Left lobe of liver (tissue), 2 donors: ENCODE data around the gene EXOSC10. TPM values are rescaled to one million over a fixed set of nuclear protein-coding genes. Genes with fewer than 3 reads are reported as not detected.
"Not testable (repeated sequence)": the region's sequence is repeated elsewhere in the genome, so short reads cannot be mapped to it uniquely, and the experiment has no call there.

Source experiments
- ATAC-seq: fragments of 200-7000 bp; cut with Tn5 transposase; one replicate; pipeline ENCODE4 v1.9.1; 2020; ENCODE audit warnings: mild to moderate bottlenecking, moderate library complexity
- DNase-seq: peaks from one replicate; pipeline ENCODE4 v3.0.0-alpha.2; 2020; ENCODE audit warnings: low spot score
- total RNA-seq: library from RNA; stranded (reverse); gene quantifications from one replicate; pipeline ENCODE4 v1.2.1, GENCODE V29; 2021
- donor health status: DM: no; HTN: no; CAD: no; lungs with moderate emphysema.
- donor health status: DM: no; HTN: yes; CAD: no.

The EXOSC10 gene
- total RNA-seq, 1 donor from 2014 or later = 17.2 TPM

DNA sequence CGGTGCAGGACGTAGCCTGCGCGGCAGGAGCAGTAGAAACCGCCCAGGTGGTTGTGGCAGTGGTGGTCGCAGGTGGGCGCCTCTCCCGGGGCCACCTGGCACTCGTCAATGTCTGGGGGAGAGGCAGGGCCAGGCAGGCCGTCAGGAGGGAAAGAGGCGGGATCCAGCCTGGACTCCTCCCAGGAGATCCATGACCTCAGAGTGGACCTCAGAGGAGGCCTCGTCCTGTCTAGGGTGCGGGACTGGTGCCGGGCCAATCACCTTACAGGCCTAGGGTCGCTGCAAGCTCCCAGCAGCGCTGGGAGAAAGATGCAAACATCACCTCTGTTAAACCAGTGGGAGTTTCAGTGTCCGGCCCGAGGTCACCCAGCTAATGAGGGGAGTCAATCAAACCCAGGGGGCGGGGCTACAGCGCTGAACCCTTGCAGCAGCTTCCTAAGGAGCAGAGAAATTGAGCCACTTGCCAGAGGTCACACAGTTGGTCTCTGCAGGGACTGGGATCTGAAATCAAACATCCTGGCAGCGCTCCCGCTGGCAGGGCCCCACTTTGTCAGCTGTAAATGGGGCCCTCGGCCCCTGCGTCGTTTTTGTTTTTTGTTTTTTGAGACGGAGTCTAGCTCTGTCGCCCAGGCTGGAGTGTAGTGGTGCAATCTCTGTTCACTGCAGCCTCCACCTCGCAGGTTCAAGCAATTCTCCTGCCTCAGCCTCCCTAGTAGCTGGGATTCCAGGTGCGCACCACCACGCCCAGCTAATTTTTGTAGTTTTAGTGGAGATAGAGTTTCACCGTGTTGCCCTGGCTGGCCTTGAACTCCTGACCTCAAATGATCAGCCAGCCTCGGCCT is 54.0 kb downstream of the EXOSC10 start:
- ATAC-seq = peak; percentile 34
- peak; percentile 74 for DNase-seq

DNA sequence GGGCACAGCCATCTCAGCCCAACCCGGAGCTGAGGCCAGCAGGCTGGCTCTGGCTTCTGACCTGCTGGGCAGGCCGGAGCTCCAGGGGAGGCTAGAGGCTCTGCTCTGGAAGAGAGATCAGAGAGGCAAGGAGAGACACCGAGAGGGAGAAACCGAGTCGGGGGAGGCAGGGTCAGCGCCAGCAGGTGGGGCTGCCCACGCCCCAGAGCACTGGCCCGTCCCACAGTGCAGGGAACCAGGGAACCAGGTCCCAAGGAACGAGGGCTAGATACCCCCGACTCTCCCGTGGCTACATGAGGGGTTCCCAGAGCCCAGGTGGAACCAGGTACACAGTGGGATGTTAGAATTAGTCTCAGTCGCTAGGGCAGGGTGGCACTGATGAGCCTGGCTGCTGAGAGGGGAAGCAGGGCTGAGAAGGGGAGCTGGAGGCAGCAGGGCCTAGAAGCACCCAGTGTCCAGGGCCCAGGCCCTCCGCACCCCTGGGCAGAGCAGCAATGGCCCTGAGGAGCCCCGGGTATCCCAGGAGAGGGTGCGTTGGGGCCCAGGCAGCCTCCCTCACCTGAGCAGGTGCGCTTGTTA is 54.7 kb downstream of the EXOSC10 start:
- DNase-seq (no peak), ATAC-seq (no peak)

DNA sequence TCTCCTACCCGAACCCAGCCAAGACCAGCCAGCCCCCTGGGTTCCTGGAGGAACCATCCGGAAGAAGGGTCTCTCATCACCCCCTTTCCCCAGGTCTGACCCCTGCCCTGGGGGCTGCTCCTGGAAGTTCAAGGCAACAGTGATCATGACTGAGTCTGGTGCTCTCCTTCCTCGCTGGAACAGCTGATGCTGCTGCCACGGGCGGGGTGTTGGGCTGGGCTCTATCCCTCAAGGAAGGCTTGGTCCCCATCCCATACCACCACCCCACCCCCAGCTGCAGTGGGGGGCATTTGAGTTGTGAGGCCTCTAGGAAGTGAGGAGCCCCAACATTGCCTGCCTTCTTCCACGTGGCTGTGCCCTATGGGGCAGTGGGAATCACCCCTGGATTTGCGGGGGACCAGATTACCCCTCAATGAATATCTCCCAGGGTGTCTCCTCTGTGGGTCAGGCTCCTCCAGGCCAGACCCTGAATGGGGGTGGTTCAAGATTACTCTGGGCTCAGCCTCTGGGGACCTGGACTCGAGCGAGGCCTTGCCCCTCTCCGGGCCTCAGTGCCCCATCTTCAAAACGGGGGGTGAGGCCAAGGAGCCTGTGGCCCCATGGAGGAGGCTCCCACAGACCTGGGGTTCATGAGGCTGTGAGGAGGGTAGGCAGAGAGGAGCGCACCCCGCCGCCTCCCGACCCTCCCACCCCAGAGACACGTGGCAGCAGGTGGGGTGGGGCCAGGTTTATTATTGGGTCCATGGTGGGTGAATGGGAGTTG is 55.4 kb downstream of the EXOSC10 start:
- no peak for ATAC-seq
- no peak for DNase-seq

DNA sequence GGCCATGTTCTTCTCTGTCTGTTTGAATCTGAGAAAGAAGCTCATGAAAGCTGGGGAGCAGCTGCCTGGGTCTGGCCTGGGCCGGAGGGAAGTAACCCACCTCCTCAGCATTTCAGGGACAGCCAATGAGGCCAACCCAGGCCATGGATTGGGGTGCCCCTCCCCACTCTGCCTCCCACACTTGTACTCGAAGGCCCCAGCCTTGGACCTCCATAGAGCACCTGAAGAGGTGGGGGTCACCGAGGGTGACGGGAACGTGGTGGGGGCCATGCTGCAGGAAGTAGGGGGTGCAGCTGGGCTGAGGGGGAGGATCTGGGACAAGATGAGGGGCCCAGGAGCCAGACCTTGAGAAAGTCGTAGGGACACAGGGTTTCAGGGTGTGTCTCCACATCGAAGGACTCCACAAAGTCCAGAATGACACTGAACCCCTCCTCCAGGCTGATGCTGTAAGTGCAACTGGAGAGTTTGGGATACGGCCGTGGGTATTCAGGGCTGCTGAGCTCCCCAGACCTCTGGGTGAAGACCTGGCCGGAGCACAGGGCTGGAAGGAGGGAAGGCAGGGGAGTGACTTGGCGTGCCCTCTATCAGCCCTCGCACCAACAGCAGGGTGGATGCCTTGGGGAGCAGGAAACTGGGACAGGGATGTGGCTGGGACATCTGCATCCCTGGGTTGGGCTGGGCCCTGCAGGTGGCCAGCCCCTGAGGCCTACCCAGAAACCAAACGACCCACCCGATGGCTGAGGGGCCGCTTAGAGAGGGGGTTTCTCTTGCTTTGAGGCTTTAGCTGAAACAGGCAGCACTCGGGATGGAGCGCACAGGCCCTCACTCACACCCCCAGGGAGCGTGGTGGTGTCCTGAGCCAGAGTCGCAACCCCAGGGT is 56.4 kb downstream of the EXOSC10 start:
- ATAC-seq = no peak
- DNase-seq = no peak

DNA sequence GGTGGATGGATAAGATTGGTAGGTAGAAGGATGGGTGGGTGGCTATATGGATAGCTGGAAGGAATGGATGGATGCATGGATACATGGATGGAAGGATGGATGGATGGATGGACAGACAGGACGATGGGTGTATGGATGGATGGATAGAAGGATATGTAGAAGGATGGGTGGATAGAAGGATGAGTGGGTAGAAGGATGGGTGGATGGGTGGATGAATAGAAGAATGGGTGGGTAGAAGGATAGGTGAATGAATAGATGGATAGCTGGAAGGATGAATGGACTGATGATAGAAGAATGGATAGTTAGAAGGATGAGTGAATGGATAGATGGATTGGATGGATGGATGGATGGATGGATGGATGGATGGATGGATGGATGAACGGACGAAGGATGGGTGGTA is 57.6 kb downstream of the EXOSC10 start:
- ATAC-seq (no peak), DNase-seq (no peak)

DNA sequence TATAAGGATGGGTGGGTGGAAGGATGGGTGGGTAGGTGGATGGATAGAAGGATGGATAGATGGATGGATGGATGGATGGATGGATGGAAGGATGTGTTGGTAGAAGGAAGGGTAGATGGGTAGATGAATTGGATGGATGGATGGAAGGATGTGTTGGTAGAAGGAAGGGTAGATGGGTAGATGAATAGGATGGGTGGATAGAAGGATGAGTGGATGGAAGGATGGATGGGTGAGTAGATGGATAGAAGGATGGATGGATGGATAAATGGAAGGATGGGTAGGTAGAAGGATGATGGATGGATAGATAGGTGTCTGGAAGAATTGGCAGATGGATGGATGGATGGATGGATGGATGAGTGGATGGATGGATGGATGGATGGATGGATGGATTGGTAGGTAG is 58.6 kb downstream of the EXOSC10 start:
- no peak for DNase-seq
- no peak for ATAC-seq

DNA sequence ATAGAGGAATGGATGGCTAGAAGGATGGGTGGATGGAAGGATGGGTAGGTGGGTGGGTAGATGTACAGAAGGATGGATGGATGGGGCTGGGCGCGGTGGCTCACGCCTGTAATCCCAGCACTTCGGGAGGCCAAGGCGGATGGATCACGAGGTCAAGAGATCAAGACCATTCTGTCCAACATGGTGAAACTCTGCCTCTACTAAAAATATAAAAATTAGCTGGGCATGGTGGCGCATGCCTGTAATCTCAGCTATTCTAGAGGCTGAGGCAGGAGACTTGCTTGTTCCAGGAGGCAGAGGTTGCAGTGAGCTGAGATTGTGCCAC is 59.6 kb downstream of the EXOSC10 start:
- ATAC-seq, DNase-seq: not testable (repeated sequence)

DNA sequence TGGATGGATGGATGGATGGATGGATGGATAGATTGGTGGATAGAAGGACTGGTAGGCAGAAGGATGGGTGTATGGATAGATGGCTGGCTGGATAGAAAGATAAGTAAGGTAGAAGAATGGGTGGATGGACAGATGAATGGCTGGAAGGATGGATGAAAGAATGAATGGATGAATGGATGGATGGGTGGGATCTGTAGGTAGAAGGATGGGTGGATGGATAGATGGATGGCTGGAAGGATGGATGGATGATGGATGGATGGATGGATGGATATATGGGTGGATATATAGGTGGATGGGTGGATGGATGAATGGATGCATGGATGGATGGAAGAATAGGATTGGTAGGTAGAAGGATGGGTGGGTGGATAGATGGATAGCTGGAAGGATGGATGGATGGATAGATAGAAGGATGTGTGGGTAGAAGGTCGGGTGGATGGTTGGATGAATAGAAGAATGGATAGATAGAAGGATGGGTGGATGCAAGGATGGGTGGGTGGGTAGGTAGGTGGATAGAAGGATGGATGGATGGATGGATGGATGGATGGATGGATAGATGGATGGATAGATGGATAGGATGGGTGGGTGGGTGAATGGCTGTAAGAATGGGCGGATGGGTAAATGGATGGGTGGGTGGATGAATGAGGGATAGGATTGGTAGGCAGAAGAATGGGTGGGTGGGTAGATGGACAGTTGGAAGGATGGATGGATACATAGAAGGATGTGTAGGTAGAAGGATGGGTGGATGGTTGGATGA is 60.1 kb downstream of the EXOSC10 start:
- ATAC-seq (no peak), DNase-seq (no peak)

DNA sequence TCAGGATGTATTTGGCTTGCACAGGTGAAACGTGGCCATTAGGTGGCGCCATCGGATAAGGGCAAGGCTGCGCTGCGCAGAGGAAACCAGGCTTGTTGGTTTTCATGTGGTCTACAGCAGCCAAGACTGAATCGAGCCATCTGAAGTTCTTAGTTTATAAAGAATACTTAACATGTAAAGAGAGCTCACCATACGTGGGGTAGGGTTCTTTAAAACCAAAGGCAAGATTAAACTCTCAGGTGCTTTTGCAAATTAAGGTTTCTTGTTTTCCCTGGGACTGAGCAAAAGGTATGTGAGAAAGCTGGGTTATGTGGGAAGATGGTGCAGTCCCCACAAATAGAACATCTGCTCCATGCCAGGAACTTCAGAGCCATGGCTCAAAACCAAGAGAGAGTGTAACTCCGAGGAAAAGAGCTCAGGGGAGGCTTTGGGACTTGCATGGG is 61.9 kb downstream of the EXOSC10 start:
- ATAC-seq (peak; percentile 93), DNase-seq (peak; percentile 76)

DNA sequence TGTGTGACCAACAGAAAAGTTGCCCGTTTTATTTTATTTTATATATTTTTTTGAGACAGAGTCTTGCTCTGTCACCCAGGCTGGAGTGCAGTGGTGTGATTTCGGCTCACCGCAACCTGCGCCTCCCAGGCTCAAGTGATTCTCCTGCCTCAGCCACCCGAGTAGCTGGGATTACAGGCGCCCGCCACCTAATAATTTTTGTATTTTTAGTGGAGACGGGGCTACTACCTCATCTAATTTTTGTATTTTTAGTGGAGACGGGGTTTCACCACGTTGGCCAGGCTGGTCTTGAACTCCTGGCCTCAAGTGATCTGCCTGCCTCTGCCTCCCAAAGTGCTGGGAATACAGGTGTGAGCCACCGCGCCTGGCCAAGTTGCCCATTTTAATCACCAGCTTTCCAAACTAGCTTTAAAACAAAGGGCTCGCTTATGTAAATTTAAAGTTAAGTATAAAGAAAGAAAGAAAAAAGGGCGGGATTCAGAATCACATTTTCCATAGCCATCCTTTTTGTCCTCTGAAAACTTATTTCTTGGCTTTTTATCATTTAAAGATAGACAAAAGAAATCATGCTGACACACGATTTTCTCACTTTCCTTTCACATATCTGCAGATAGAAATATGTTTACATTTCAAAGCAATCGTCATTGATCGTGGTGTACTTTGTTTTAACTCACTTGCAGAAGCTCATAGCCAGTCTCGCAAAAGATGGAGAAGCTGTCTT is 62.5 kb downstream of the EXOSC10 start:
- peak; percentile 8 for DNase-seq
- ATAC-seq = not testable (repeated sequence)

DNA sequence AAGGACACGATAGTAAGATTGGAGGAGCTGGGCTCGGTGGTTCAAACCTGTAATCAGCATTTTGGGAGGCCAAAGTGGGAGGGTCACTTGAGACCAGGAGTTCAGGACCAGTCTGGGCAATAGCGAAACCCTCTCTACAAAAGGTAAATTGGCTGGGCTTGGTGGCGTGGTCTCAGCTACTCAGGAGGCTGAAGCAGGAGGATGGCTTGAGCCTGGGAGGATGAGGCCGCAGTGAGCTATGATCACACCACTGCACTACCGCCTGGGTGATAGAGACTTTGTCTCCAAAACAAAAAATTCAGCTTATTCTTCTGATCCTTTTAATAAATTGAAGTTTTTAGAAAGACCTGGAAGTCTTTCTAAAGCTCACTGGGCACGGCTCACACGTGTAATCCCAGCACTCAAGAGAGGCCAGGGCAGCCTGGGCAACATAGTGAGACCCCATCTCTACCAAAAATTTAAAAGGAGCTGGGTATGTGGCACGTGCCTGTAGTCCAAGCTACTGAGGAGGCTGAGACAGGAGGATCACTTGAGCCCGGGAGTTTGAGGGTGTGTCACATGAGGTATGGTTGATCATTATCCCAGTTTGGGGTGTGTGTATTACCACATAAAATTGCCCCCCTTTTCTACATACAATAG is 67.9 kb downstream of the EXOSC10 start:
- ATAC-seq = no peak
- no peak for DNase-seq

DNA sequence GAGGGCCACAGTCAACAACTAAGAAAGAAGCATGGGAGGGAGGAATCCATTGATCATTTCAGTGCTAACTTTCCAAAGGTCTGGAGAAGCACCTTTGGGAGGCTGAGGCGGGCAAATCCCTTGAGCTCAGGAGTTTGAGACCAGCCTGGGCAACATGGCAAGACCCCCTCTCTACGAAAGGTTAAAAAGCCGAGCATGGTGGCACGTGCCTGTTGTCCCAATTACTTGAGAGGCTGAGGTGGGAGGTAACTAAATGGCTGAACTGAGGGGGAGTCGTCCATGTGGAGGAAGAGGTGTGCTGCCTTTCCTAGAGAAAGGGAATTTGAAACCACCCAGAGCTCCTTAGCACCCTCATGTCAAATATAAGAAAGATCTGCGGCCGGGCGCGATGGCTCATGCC is 68.8 kb downstream of the EXOSC10 start:
- ATAC-seq (no peak), DNase-seq (no peak)

DNA sequence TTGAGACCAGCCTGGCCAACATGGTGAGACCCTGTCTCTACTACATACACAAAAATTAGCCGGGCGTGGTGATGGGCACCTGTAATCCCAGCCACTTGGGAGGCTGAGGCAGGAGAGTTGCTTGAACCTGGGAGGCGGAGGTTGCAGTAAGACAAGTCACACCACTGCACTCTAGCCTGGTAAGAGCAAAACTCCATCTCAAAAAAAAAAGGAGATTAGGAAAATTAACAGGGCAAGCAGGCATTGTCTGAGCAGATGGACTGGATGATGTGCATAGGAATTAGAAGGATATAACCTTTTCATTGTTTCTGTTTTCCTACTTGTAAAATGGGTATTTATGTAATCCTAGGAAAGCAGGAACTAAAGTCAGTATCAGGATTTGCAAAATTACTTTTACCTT is 71.7 kb downstream of the EXOSC10 start:
- no peak for DNase-seq

DNA sequence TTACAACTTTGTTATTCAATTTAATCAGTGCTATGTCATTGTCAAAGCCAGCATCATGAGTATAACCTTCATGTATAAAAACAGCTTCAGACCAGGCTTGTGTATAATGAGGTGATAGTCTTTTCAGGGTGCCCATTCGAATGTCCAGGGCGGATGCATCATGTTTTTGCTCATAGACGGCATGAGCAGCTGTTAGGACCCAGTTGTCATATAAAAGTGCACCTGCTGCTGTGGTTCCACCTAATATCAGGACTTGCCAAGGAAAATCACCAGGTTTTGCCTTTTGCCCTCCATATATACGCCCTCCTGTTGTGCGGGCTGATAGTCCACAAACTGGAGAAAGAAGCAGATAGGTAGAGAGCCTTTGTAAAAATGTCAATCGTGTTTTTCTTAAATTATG is 72.4 kb downstream of the EXOSC10 start:
- ATAC-seq (no peak), DNase-seq (no peak)

More for the DNA sequence above, 71.7 kb downstream of the EXOSC10 start:
- no peak for ATAC-seq

DNA sequence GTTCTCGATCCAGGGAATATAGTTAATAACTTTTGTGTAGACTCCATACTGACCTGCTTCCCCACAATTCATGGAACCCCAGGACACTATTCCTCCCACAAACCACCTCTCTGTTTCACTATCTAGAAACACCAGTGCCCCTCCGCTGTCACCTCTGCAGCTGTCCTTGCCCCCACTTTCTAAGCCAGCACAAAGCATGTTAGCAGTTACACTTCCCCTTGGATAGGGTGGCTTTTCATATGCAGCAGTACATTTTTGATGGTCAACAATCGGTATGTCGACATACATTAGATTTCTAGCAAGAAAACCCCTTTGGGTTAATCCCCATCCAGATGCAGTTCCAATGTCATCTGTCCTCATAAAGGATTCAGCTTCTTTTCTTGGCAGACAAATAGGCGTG is 72.8 kb downstream of the EXOSC10 start:
- DNase-seq (no peak), ATAC-seq (no peak)

DNA sequence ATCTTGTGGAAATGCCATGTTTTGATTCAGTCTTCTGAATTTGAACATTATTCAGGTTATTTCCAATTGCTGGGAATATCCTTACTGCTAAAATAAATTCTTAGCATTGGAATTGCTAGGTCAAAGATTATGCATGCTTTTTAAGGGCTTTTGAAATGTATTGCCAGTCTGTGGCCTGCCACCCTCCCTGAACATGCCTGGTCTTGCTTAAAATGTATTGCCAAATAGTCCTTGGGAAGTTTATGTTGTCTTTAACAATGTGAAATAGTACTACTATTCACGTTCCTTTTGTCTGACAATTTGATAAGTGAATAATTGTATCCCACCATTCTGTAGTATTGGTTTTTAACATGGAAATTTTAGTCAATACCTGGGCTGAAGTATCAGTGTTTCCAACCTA is 73.6 kb downstream of the EXOSC10 start:
- DNase-seq (no peak), ATAC-seq (no peak)

DNA sequence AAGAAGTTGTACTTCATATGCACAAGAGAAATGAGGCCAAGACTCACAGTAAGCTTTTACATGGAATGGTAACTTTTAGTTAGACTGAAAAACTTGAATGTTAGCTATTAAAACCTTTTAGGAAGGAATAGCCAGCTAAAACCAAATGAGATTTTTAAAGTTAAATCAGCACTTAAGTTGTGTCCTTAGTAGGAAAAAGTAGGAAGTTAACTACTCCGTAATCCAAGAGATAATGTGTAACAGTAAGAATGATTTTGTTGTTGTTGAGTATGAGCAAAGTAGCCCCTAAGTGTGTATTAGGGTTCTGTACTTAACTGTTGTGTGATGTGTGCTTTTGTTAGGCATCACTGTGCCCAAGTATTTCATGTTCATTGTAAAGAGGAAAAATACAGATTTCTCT is 74.1 kb downstream of the EXOSC10 start:
- ATAC-seq = no peak
- no peak for DNase-seq

DNA sequence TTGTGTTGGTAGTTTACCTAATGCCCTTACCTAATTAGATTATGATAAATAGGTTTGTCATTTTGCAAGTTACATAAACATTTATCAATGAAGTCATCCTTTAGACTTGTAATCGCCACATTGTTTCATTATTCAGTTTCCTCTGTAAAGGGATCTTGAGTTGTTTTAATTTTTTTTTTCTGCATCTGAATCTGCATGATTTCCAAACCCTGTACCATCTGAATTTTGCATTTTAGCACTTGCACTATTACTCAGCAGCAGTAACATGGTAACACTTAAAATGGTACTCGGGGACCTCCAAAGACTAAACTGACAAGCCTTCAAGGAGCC is 74.8 kb downstream of the EXOSC10 start:
- DNase-seq (no peak), ATAC-seq (no peak)

DNA sequence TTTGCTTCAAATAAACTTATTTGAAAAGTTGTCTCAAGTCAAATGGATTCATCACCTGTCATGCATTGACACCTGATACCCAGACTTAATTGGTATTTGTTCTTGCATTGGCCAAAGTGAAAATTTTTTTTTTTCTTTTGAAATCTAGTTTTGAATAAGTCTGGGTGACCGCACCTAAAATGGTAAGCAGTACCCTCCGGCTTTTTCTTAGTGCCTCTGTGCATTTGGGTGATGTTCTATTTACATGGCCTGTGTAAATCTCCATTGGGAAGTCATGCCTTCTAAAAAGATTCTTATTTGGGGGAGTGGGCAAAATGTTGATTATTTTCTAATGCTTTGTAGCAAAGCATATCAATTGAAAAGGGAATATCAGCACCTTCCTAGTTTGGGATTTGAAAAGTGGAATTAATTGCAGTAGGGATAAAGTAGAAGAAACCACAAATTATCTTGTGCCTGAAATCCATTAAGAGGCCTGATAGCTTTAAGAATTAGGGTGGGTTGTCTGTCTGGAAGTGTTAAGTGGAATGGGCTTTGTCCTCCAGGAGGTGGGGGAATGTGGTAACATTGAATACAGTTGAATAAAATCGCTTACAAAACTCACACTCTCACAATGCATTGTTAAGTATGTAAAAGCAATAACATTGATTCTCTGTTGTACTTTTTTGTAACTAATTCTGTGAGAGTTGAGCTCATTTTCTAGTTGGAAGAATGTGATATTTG is 75.4 kb downstream of the EXOSC10 start:
- no peak for ATAC-seq
- DNase-seq = no peak
